RWPE1 (cell line): Measurements from ENCODE around the gene ATP5ME.
"Not testable (repeated sequence)": the region's sequence is repeated elsewhere in the genome, so short reads cannot be mapped to it uniquely, and the experiment has no call there.

Source experiments
- CTCF ChIA-PET: fragments of 350-600 bp; sonication (Branson Sonifier 250); formaldehyde crosslinking; extraction: SDS; loops from one replicate; lab custom pipeline; 2021; lab: Yijun Ruan, JAX
- POLR2A ChIA-PET: fragments of 400-600 bp; formaldehyde crosslinking; extraction: SDS; loops from one replicate; lab custom pipeline; 2020; ENCODE audit warnings: antibody characterized with exemption; ENCODE audit not compliant: low non-redundant PET; lab: Yijun Ruan, JAX
- DNase-seq: peaks from one replicate; pipeline ENCODE4 v3.0.0; 2012; ENCODE audit warnings: low spot score
- H3K27ac ChIP-seq: fragments of 450-650 bp; 2 replicates; pipeline ENCODE4 v1.5.1; 2017
- TF ChIP-seq, protein P1 (sequence below): fragments of 450-650 bp; conservative IDR thresholded peaks from 2 replicates; pipeline ENCODE4 v1.5.1; 2017; ENCODE audit warnings: low read depth, mild to moderate bottlenecking

The ATP5ME gene

DNA sequence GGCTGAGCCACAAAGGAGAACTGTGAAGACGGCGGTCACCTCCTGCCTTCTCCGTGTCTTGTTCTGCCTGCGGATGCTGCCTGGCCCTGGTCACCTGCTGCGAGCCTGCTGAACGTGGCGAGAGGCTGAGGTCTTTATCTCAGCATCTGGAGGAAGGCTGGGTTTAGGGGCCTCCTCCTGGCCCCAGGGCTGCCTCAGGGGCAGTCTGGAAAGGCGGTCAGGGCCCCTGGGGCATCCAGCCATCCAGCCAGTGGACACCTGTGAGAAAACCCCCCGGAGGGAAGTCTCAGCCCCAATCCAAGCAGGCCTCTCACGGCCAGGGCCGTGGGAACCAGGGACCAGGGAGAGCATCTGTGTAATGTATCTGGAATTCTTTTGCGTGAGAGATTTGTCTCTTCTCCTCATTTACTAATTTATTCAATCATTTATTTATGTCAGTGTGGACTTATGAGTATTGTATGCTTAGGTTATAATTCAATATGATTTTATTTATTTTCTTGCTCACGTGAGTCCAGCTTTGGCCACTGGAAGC, 37.4 kb downstream of the ATP5ME start:
- TF ChIP-seq, protein P1, sequence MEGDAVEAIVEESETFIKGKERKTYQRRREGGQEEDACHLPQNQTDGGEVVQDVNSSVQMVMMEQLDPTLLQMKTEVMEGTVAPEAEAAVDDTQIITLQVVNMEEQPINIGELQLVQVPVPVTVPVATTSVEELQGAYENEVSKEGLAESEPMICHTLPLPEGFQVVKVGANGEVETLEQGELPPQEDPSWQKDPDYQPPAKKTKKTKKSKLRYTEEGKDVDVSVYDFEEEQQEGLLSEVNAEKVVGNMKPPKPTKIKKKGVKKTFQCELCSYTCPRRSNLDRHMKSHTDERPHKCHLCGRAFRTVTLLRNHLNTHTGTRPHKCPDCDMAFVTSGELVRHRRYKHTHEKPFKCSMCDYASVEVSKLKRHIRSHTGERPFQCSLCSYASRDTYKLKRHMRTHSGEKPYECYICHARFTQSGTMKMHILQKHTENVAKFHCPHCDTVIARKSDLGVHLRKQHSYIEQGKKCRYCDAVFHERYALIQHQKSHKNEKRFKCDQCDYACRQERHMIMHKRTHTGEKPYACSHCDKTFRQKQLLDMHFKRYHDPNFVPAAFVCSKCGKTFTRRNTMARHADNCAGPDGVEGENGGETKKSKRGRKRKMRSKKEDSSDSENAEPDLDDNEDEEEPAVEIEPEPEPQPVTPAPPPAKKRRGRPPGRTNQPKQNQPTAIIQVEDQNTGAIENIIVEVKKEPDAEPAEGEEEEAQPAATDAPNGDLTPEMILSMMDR, result no peak
- no peak overlapping the region for H3K27ac ChIP-seq
- no peak for DNase-seq
- CTCF ChIA-PET, result no interaction called here
- POLR2A ChIA-PET, result no interaction called here

DNA sequence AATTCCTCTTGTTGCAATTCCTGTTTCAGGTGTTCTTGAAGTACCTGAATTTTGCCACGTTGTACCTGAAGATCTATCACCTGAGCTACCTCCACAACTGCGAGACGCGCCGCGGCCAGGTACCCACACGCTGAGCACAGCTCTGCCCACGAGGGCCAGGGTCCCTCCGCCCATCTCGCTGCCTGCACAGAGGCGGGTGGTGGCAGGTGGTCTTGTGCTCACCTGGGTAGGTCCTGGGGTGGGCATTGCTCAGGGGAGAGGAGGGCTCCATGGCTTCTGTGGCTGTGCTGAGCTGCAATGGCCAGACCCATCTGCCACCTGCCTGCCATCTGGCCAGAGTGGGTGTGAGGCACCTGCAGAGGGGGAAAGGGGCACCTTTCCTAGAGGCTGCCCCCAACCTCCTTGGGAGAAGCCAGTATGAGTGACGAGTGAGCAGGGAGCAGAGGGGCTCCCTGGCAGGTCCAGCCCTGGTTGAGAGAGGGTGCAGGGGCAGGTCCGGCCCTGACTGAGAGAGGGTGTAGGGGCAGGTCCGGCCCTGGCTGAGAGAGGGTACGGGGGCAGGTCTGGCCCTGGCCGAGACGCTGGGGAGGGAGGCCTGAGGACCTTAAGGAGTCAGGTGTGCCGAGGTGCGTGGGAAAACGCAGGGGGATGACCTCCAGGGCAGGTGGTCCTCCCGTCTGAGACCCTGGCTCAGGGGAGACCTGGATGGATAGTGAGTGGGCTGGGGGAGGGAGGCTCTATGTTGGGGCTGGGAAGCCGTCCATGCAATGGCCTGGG, 38.0 kb downstream of the ATP5ME start:
- no peak overlapping the region for H3K27ac ChIP-seq
- ChIA-PET POLR2A (no interaction called here), CTCF (no interaction called here)
- no peak for DNase-seq
- TF ChIP-seq, protein P1, result no peak

DNA sequence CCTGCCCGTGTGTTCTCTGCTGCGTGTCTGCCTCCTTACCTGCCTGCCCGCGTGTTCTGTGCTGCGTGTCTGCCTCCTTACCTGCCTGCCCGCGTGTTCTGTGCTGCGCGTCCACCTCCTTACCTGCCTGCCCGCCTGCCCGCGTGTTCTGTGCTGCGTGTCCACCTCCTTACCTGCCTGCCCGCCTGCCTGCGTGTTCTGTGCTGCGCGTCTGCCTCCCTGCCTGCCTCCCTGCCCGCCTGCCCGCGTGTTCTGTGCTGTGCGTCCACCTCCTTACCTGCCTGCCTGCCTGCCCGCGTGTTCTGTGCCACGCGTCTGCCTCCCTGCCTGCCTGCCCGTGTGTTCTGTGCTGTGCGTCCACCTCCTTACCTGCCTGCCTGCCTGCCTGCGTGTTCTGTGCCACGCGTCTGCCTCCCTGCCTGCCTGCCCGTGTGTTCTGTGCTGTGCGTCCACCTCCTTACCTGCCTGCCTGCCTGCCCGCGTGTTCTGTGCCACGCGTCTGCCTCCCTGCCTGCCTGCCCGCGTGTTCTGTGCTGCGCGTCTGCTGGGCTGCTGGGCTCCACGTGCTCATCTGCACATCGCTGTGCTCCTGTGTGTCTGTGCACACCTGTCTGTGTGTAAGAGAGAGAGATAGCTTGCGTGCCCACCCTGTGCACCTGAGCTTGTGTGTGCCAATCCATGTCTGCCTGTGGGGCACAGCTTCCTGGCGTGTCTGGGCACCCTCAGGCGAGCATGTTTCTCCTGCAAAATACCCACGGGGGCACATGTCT, 38.8 kb downstream of the ATP5ME start:
- H3K27ac ChIP-seq, POLR2A ChIA-PET, CTCF ChIA-PET, DNase-seq: not testable (repeated sequence)

DNA sequence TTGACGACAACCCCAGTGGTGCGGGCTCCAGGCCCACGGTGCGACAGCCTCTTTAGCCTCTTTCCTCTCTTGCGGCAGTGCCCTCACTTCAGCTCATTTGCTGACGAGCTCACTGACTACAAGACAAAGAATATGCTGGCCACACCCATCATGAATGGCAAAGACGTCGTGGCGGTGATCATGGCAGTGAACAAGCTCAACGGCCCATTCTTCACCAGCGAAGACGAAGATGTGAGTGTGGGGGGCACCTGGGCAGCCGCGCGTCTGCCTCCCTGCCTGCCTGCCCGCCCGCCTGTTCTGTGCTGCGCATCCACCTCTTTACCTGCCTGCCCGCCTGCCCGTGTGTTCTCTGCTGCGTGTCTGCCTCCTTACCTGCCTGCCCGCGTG, 39.5 kb downstream of the ATP5ME start:
- no peak for DNase-seq
- POLR2A ChIA-PET, result no interaction called here
- CTCF ChIA-PET, result no interaction called here
- H3K27ac ChIP-seq, result no peak overlapping the region
- TF ChIP-seq, protein P1, result no peak

DNA sequence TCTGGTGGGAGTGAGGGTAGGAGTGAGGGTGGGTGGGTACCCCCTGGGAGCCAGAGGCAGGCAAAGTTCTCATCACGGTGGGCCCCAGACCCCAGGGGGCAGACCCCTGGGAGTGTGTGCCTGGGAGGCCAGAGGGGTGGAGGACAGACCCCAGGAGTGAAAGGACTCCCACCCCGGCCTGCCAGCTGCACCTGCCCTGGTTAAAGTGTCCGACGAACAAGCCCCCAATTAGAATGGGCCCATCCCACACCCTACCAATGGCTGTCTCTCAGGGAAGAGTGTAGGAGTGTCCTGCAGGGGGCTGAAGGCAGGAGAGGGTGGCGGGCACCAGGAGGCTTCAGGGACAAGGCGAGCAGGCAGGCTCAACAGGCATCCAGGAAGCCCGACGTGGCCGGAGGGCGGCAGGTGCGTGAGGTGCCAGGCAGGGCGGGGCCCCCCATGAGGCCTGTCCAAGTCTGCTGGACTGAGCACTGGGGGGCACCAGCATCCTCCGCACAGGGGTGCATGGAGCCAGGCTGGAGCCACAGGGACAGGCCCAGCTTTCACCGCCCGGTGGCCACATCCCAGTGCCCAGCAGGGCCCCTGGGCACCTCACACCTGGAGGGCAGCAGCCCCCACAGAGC, 40.0 kb downstream of the ATP5ME start:
- ChIA-PET CTCF (no interaction called here), POLR2A (no interaction called here)
- no peak overlapping the region for H3K27ac ChIP-seq
- DNase-seq, result no peak
- TF ChIP-seq, protein P1, result no peak

DNA sequence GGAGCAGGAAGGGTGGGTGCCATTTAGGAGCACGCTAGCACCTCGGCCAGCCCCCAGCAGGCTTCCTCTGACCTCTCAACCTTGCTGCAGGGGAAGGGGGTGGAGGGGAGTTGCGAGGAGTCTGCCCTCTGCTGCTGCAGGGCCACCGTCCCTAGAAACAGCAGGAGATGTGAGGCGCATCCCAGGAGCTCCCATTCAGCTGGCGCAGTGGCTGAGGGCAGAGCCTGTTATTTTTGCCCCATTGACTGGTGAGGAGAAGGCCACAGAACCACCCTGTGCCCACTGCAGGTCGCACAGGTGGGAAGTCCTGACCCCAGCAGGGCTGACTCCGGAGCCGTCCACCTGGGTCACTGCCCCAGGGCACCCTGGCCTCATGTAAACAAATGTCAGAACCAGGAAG, 40.7 kb downstream of the ATP5ME start:
- H3K27ac ChIP-seq, result no peak overlapping the region
- POLR2A ChIA-PET, result no interaction called here
- TF ChIP-seq, protein P1, result no peak
- CTCF ChIA-PET, result no interaction called here
- no peak for DNase-seq
